ENCODE data around the gene TRIM16. TPM values are rescaled to one million over a fixed set of nuclear protein-coding genes. Genes with fewer than 3 reads are reported as not detected.
A peak's percentile ranks its signal among the peaks of the same experiment; 100 is the strongest.
"Not testable (repeated sequence)": the region's sequence is repeated elsewhere in the genome, so short reads cannot be mapped to it uniquely, and the experiment has no call there.

Gene TRIM16
- total RNA-seq, 1 donor from 2014 or later, result 32.1 TPM

- H3K36me3 ChIP-seq, result no peaks in the 10 kb centered on the region
- H3F3A ChIP-seq (ENCODE audit: low read depth), result peaks cover 6% of the 10 kb centered on the region
- peaks cover 25% of the 10 kb centered on the region for H3K4me1 ChIP-seq
- H3K9me3 ChIP-seq (ENCODE audit: low read depth), result no peaks in the 10 kb centered on the region
- TF ChIP-seq CTCF (IDR thresholded peaks at IDR 0.05) (no peak), EZH2phosphoT487 (IDR thresholded peaks at IDR 0.05) (no peak), EZH2 (IDR thresholded peaks at IDR 0.05) (no peak)
- H3K9ac ChIP-seq, result no peak overlapping the region
- Mint-ChIP-seq H3K27me3 (ENCODE audit: insufficient read depth, low read depth) (no peaks in the 10 kb centered on the region), H3K9me3 (no peaks in the 10 kb centered on the region), H3K4me1 (peaks cover 52% of the 10 kb centered on the region), H3K36me3 (peaks cover 2% of the 10 kb centered on the region), H3K27ac (no peak overlapping the region), H3K4me3 (no peak overlapping the region)
- no peak overlapping the region for H3K27ac ChIP-seq
- H3K27me3 ChIP-seq, result no peaks in the 10 kb centered on the region
- no peaks in the 10 kb centered on the region for H3K79me2 ChIP-seq (ENCODE audit: low read depth)
- no peak overlapping the region for H3K4me2 ChIP-seq
- H3K4me3 ChIP-seq, result no peak overlapping the region
- no peaks in the 10 kb centered on the region for H4K20me1 ChIP-seq (ENCODE audit: low read depth)
- no peak overlapping the region for H2AFZ ChIP-seq (replicated peaks)
- no peak for DNase-seq (ENCODE audit: low spot score)
Measured at GRCh38 chr17:15649861-15650421, 34.2 kb downstream of the TRIM16 start.

GRCh38 chr17:15648386-15648785 lies 35.7 kb downstream of the TRIM16 start:
- no peaks in the 10 kb centered on the region for H3K27me3 ChIP-seq
- no peak overlapping the region for H3K4me3 ChIP-seq
- Mint-ChIP-seq H3K4me3 (no peak overlapping the region), H3K27ac (no peak overlapping the region), H3K36me3 (peaks cover 2% of the 10 kb centered on the region), H3K4me1 (peaks cover 39% of the 10 kb centered on the region), H3K9me3 (no peaks in the 10 kb centered on the region), H3K27me3 (ENCODE audit: insufficient read depth, low read depth) (no peaks in the 10 kb centered on the region)
- TF ChIP-seq EZH2phosphoT487 (IDR thresholded peaks at IDR 0.05), result no peak
- no peak for TF ChIP-seq CTCF (IDR thresholded peaks at IDR 0.05)
- no peak for TF ChIP-seq EZH2 (IDR thresholded peaks at IDR 0.05)
- H3F3A ChIP-seq (ENCODE audit: low read depth), result peaks cover 8% of the 10 kb centered on the region
- no peak overlapping the region for H3K27ac ChIP-seq
- DNase-seq (ENCODE audit: low spot score), result no peak
- no peak overlapping the region for H3K4me2 ChIP-seq
- H3K9me3 ChIP-seq (ENCODE audit: low read depth), result no peaks in the 10 kb centered on the region
- H3K4me1 ChIP-seq, result peaks cover 10% of the 10 kb centered on the region
- H3K79me2 ChIP-seq (ENCODE audit: low read depth), result no peaks in the 10 kb centered on the region
- no peaks in the 10 kb centered on the region for H3K36me3 ChIP-seq
- no peak overlapping the region for H2AFZ ChIP-seq (replicated peaks)
- no peak overlapping the region for H3K9ac ChIP-seq
- H4K20me1 ChIP-seq (ENCODE audit: low read depth), result no peaks in the 10 kb centered on the region

- not testable (repeated sequence) for H3K4me3 ChIP-seq; H4K20me1 ChIP-seq (ENCODE audit: low read depth); H3K9me3 Mint-ChIP-seq; H3K27me3 ChIP-seq; H3K9me3 ChIP-seq (ENCODE audit: low read depth); H3K79me2 ChIP-seq (ENCODE audit: low read depth); H3K36me3 Mint-ChIP-seq; H3K27ac ChIP-seq; H2AFZ ChIP-seq (replicated peaks); H3K4me1 ChIP-seq; H3K36me3 ChIP-seq; H3K27me3 Mint-ChIP-seq (ENCODE audit: insufficient read depth, low read depth); H3F3A ChIP-seq (ENCODE audit: low read depth); H3K9ac ChIP-seq
- H3K4me3 Mint-ChIP-seq, result peak overlapping the region; percentile 25
- H3K4me2 ChIP-seq, result peak overlapping the region; percentile 56
- H3K4me1 Mint-ChIP-seq, result peaks cover 22% of the 10 kb centered on the region
- DNase-seq (ENCODE audit: low spot score), result peak; percentile 45
- H3K27ac Mint-ChIP-seq, result peak overlapping the region; percentile 82
Measured at GRCh38 chr17:15645942-15646312, 38.2 kb downstream of the TRIM16 start.

GRCh38 chr17:15645099-15645941 lies 38.8 kb downstream of the TRIM16 start:
- not testable (repeated sequence) for H4K20me1 ChIP-seq (ENCODE audit: low read depth); H3K27ac ChIP-seq; H3K27me3 Mint-ChIP-seq (ENCODE audit: insufficient read depth, low read depth); H3K36me3 Mint-ChIP-seq; H3K9me3 Mint-ChIP-seq; H3K4me3 ChIP-seq; H3K27me3 ChIP-seq; H3K9ac ChIP-seq; H3K4me1 ChIP-seq; H3F3A ChIP-seq (ENCODE audit: low read depth); H3K79me2 ChIP-seq (ENCODE audit: low read depth); H2AFZ ChIP-seq (replicated peaks); H3K9me3 ChIP-seq (ENCODE audit: low read depth); H3K36me3 ChIP-seq
- DNase-seq (ENCODE audit: low spot score), result peak; percentile 56
- peak overlapping the region; percentile 56 for H3K4me2 ChIP-seq
- H3K4me3 Mint-ChIP-seq, result peak overlapping the region; percentile 25
- H3K27ac Mint-ChIP-seq, result peak overlapping the region; percentile 82
- H3K4me1 Mint-ChIP-seq, result peaks cover 19% of the 10 kb centered on the region

GRCh38 chr17:15642505-15643251 lies 41.4 kb downstream of the TRIM16 start:
- H3K27me3 ChIP-seq; H4K20me1 ChIP-seq (ENCODE audit: low read depth); H2AFZ ChIP-seq (replicated peaks); H3K4me3 Mint-ChIP-seq; H3K9ac ChIP-seq; H3K4me2 ChIP-seq; H3K9me3 ChIP-seq (ENCODE audit: low read depth); H3K27ac ChIP-seq; H3K36me3 ChIP-seq; H3K9me3 Mint-ChIP-seq; DNase-seq (ENCODE audit: low spot score); H3K27ac Mint-ChIP-seq; H3F3A ChIP-seq (ENCODE audit: low read depth); H3K36me3 Mint-ChIP-seq; H3K4me1 ChIP-seq; H3K4me3 ChIP-seq; H3K79me2 ChIP-seq (ENCODE audit: low read depth); H3K27me3 Mint-ChIP-seq (ENCODE audit: insufficient read depth, low read depth): not testable (repeated sequence)
- peaks cover 11% of the 10 kb centered on the region for H3K4me1 Mint-ChIP-seq

GRCh38 chr17:15642014-15642413 lies 42.1 kb downstream of the TRIM16 start:
- not testable (repeated sequence) for DNase-seq (ENCODE audit: low spot score); H3K9me3 Mint-ChIP-seq; H3F3A ChIP-seq (ENCODE audit: low read depth); H3K4me3 Mint-ChIP-seq; H3K36me3 Mint-ChIP-seq; H3K27ac Mint-ChIP-seq; H3K79me2 ChIP-seq (ENCODE audit: low read depth); H3K9ac ChIP-seq; H2AFZ ChIP-seq (replicated peaks); H3K9me3 ChIP-seq (ENCODE audit: low read depth); H3K4me2 ChIP-seq; H3K27me3 Mint-ChIP-seq (ENCODE audit: insufficient read depth, low read depth); H3K27ac ChIP-seq; H3K27me3 ChIP-seq; H3K4me1 ChIP-seq; H3K36me3 ChIP-seq; H4K20me1 ChIP-seq (ENCODE audit: low read depth); H3K4me3 ChIP-seq
- H3K4me1 Mint-ChIP-seq, result peaks cover 11% of the 10 kb centered on the region

Data from neural progenitor cell (in vitro differentiated cells).